WI38 (cell line): Measurements from ENCODE around the gene HPSE2.

Experiments used
- H3K4me3 ChIP-seq: 2 replicates; pipeline ENCODE4 v1.5.1; 2011; ENCODE audit warnings: low read depth, mild to moderate bottlenecking, control low read depth, low read length
- CTCF ChIP-seq: IDR thresholded peaks from 2 replicates; pipeline ENCODE4 v1.5.1; 2012; ENCODE audit warnings: low read depth, mild to moderate bottlenecking, control low read depth, low read length

Gene HPSE2

GRCh38 chr10:98852686-98853085 is 383.0 kb downstream of the HPSE2 start:
- no peak for TF ChIP-seq CTCF
- H3K4me3 ChIP-seq, result no peak overlapping the region

GRCh38 chr10:98848361-98848760 is 387.3 kb downstream of the HPSE2 start:
- no peak for TF ChIP-seq CTCF
- H3K4me3 ChIP-seq, result no peak overlapping the region

- no peak for TF ChIP-seq CTCF
Observed at GRCh38 chr10:98846787-98847186, 388.9 kb downstream of the HPSE2 start.

GRCh38 chr10:98833542-98833941 is 402.1 kb downstream of the HPSE2 start:
- TF ChIP-seq CTCF, result no peak
- H3K4me3 ChIP-seq, result no peak overlapping the region

More at GRCh38 chr10:98846787-98847186, 388.9 kb downstream of the HPSE2 start:
- H3K4me3 ChIP-seq, result no peak overlapping the region

- TF ChIP-seq CTCF, result no peak
- H3K4me3 ChIP-seq, result no peak overlapping the region
Observed at GRCh38 chr10:98832738-98833137, 402.9 kb downstream of the HPSE2 start.

GRCh38 chr10:98832196-98832595 is 403.5 kb downstream of the HPSE2 start:
- H3K4me3 ChIP-seq, result no peak overlapping the region
- no peak for TF ChIP-seq CTCF

- no peak for TF ChIP-seq CTCF
Observed at GRCh38 chr10:98831391-98831790, 404.3 kb downstream of the HPSE2 start.

More at GRCh38 chr10:98831391-98831790, 404.3 kb downstream of the HPSE2 start:
- H3K4me3 ChIP-seq, result no peak overlapping the region
